HEK293 (cell line): ENCODE results near the gene SSH3.

ENCODE experiments used
- CTCF ChIA-PET: fragments of 350-600 bp; formaldehyde crosslinking; extraction: SDS; loops from one replicate; lab custom pipeline; 2021; ENCODE audit warnings: antibody characterized with exemption; lab: Yijun Ruan, JAX
- POLR2A ChIA-PET: fragments of 300-600 bp; formaldehyde crosslinking; extraction: SDS; loops from one replicate; lab custom pipeline; 2020; ENCODE audit warnings: antibody characterized with exemption, inconsistent platforms; lab: Yijun Ruan, JAX
- H3K27ac ChIP-seq: fragments of 200-500 bp; sonication (Bioruptor generic); 2 replicates; pipeline ENCODE4 v1.5.1; 2014; ENCODE audit warnings: low read depth, low read length, control low read depth, inconsistent platforms; ENCODE audit errors: extremely low read depth
- H3K36me3 ChIP-seq, 2 experiments: fragments of 200-500 bp in 1 of 2; sonication (Bioruptor generic) in 1 of 2; 1 replicate in 1 of 2; 2 replicates in 1 of 2; pipeline ENCODE4 v1.5.1; 2014 to 2017; ENCODE audit warnings: inconsistent platforms in 2 of 2, low read length in 2 of 2; ENCODE audit not compliant: control insufficient read depth in 2 of 2, insufficient read depth in 1 of 2
- H3K4me1 ChIP-seq: fragments of 200-500 bp; sonication (Bioruptor generic); 2 replicates; pipeline ENCODE4 v1.5.1; 2014; ENCODE audit warnings: mild to moderate bottlenecking, low read length, inconsistent platforms; ENCODE audit not compliant: control insufficient read depth, insufficient read depth
- H3K4me3 ChIP-seq: 2 replicates; pipeline ENCODE4 v1.5.1; 2011; ENCODE audit warnings: low read depth, mild to moderate bottlenecking, control low read depth, low read length, moderate library complexity
- H3K9me3 ChIP-seq: fragments of 200-500 bp; sonication (Bioruptor generic); 2 replicates; pipeline ENCODE4 v1.5.1; 2014; ENCODE audit warnings: low read depth, low read length, inconsistent platforms; ENCODE audit not compliant: control insufficient read depth, insufficient read depth
- BCL11B ChIP-seq: fragments of 450-650 bp; formaldehyde crosslinking; IDR thresholded peaks from 2 replicates; pipeline ENCODE4 v1.5.1; 2016; ENCODE audit warnings: low read depth, missing biosample characterization, missing genetic modification characterization
- GLI4 ChIP-seq: fragments of 450-650 bp; formaldehyde crosslinking; IDR thresholded peaks from 2 replicates; pipeline ENCODE4 v1.5.1; 2016; ENCODE audit warnings: missing biosample characterization, missing genetic modification characterization
- SP2 ChIP-seq: fragments of 450-650 bp; formaldehyde crosslinking; IDR thresholded peaks from 2 replicates; pipeline ENCODE4 v1.5.1; 2016; ENCODE audit warnings: missing biosample characterization, missing genetic modification characterization
- SP3 ChIP-seq: fragments of 450-650 bp; formaldehyde crosslinking; IDR thresholded peaks from 2 replicates; pipeline ENCODE4 v1.5.1; 2016; ENCODE audit warnings: missing biosample characterization, missing genetic modification characterization
- ZBTB48 ChIP-seq: fragments of 450-650 bp; formaldehyde crosslinking; IDR thresholded peaks from 2 replicates; pipeline ENCODE4 v1.5.1; 2016; ENCODE audit warnings: missing biosample characterization, missing genetic modification characterization
- ZNF112 ChIP-seq: fragments of 450-650 bp; formaldehyde crosslinking; IDR thresholded peaks from 2 replicates; pipeline ENCODE4 v1.5.0; 2017; ENCODE audit warnings: missing biosample characterization, missing genetic modification characterization
- ZNF146 ChIP-seq: fragments of 450-650 bp; formaldehyde crosslinking; IDR thresholded peaks from 2 replicates; pipeline ENCODE4 v1.5.1; 2016; ENCODE audit warnings: missing biosample characterization, missing genetic modification characterization
- ZNF175 ChIP-seq: fragments of 450-650 bp; formaldehyde crosslinking; IDR thresholded peaks from 2 replicates; pipeline ENCODE4 v1.5.1; 2016; ENCODE audit warnings: missing biosample characterization, missing genetic modification characterization
- ZNF19 ChIP-seq: fragments of 450-650 bp; formaldehyde crosslinking; IDR thresholded peaks from 2 replicates; pipeline ENCODE4; 2016; ENCODE audit warnings: missing biosample characterization, missing genetic modification characterization, low read depth
- ZNF433 ChIP-seq: fragments of 450-650 bp; formaldehyde crosslinking; IDR thresholded peaks from 2 replicates; pipeline ENCODE4 v1.5.1; 2016; ENCODE audit warnings: missing biosample characterization, missing genetic modification characterization, low read depth
- ZNF571 ChIP-seq: fragments of 450-650 bp; formaldehyde crosslinking; IDR thresholded peaks from 2 replicates; pipeline ENCODE4 v1.5.0; 2017; ENCODE audit warnings: missing biosample characterization, missing genetic modification characterization
- ZNF600 ChIP-seq: fragments of 450-650 bp; formaldehyde crosslinking; IDR thresholded peaks from 2 replicates; pipeline ENCODE4 v1.5.1; 2016; ENCODE audit warnings: missing biosample characterization, missing genetic modification characterization
- ZNF707 ChIP-seq: fragments of 450-650 bp; formaldehyde crosslinking; IDR thresholded peaks from 2 replicates; pipeline ENCODE4 v1.5.1; 2016; ENCODE audit warnings: missing biosample characterization, missing genetic modification characterization
- TF ChIP-seq, protein P1 (sequence below): fragments of 450-650 bp; formaldehyde crosslinking; optimal IDR thresholded peaks from 2 replicates; pipeline ENCODE3; 2016; ENCODE audit warnings: missing biosample characterization, mild to moderate bottlenecking, missing genetic modification characterization
- TF ChIP-seq, protein P2 (sequence below): fragments of 450-650 bp; formaldehyde crosslinking; conservative IDR thresholded peaks from 2 replicates; pipeline ENCODE4 v1.5.1; 2016; ENCODE audit warnings: low read depth, missing biosample characterization, missing genetic modification characterization

The SSH3 gene

DNA sequence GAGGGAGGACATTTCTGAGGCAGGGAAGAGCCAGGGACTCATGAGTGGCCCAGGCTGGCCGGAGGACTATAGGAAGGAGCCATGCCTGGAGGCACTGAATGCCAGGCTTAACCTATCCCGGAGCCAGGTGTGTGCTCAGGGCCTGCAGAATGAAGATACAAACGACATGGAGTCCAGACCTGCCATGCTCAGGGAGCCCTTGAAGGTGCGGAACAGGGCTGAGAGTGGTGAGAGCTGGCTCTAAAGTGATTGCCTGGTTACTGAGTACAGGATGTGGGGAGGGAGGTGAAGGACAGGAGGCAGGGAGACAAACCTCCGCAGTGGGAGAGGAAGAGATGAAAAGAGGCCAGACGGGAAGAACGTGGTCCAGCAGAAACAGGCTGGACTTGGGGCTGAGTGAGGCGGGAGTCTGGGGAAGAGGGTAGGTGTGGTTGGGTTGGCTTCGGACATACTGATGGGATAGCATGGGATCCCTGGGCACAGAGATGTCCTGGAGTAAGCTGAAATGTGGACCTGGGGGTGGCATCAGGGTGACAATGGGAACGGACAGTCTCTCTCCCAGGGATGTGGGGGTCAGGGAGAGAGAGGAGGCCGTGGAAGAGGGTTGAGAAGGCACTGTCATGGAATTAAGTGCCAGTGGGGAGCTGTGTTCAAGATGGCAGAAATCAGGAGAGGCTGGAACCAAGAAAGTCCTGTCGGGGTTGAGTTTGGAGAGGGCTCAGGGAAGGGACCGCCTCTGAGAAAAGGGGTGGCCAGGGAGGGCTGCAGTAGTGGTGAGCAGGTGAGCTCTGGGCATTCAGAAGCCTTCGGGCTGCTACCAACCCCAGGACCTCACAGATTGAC, 15.8 kb upstream of the SSH3 start:
- H3K36me3 ChIP-seq = peaks cover 0 to 72% of the 10 kb centered on the region in 2 experiments; a peak in 2 of 3 replicates
- no peaks in the 10 kb centered on the region for H3K4me1 ChIP-seq
- POLR2A ChIA-PET = interaction anchor here (0.7 to 3.0 kb wide), 7 partner anchors 10 to 67 kb away, joined by 3 to 26 read pairs (median 11); partner anchors contain the start of gene SSH3
- peak overlapping the region; percentile 93 for H3K27ac ChIP-seq
- TF ChIP-seq ZBTB48 (no peak), ZNF571 (tag by site-specific recombination) (no peak), GLI4 (tag by site-specific recombination) (0 out of 2 replicates have a peak, but pooled peaks have one; percentile 20), ZNF146 (tag by site-specific recombination) (no peak), ZNF112 (tag by site-specific recombination) (no peak), ZNF600 (peak; percentile 91), BCL11B (tag by site-specific recombination) (no peak), SP2 (peak; percentile 38), ZNF19 (no peak), SP3 (tag by site-specific recombination) (0 out of 2 replicates have a peak, but pooled peaks have one; percentile 33)
- TF ChIP-seq, protein P1, sequence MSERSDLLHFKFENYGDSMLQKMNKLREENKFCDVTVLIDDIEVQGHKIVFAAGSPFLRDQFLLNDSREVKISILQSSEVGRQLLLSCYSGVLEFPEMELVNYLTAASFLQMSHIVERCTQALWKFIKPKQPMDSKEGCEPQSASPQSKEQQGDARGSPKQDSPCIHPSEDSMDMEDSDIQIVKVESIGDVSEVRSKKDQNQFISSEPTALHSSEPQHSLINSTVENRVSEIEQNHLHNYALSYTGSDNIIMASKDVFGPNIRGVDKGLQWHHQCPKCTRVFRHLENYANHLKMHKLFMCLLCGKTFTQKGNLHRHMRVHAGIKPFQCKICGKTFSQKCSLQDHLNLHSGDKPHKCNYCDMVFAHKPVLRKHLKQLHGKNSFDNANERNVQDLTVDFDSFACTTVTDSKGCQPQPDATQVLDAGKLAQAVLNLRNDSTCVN (tag by site-specific recombination) = no peak
- H3K9me3 ChIP-seq = no peaks in the 10 kb centered on the region
- CTCF ChIA-PET = interaction anchor here (0.6 to 3.9 kb wide), 6 partner anchors 8 to 84 kb away, joined by 4 to 17 read pairs (median 4); no protein-coding TSS in a partner anchor
- H3K4me3 ChIP-seq = peak overlapping the region; percentile 81

DNA sequence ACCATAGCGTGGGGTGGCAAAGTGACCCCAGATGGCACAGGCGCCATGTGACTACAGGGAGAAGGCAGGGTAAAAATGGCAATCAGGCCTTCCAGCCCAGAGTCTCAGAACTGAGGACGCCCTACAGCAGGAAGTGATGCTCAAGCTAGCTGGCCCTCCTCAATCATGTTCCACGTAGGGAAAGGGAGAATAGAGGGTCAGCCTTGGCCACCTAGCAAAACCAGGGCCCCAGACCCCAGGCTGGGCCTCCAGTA, 15.2 kb upstream of the SSH3 start:
- H3K4me3 ChIP-seq = peak overlapping the region; percentile 81
- H3K9me3 ChIP-seq = no peaks in the 10 kb centered on the region
- POLR2A ChIA-PET = interaction anchor here (0.7 to 3.0 kb wide), 10 partner anchors 11 to 223 kb away, joined by 3 to 26 read pairs (median 4); partner anchors contain the start of genes RAD9A and SSH3
- TF ChIP-seq ZNF433 (tag by site-specific recombination) (no peak), ZNF175 (tag by site-specific recombination) (no peak), ZNF707 (tag by site-specific recombination) (no peak)
- TF ChIP-seq, protein P2, sequence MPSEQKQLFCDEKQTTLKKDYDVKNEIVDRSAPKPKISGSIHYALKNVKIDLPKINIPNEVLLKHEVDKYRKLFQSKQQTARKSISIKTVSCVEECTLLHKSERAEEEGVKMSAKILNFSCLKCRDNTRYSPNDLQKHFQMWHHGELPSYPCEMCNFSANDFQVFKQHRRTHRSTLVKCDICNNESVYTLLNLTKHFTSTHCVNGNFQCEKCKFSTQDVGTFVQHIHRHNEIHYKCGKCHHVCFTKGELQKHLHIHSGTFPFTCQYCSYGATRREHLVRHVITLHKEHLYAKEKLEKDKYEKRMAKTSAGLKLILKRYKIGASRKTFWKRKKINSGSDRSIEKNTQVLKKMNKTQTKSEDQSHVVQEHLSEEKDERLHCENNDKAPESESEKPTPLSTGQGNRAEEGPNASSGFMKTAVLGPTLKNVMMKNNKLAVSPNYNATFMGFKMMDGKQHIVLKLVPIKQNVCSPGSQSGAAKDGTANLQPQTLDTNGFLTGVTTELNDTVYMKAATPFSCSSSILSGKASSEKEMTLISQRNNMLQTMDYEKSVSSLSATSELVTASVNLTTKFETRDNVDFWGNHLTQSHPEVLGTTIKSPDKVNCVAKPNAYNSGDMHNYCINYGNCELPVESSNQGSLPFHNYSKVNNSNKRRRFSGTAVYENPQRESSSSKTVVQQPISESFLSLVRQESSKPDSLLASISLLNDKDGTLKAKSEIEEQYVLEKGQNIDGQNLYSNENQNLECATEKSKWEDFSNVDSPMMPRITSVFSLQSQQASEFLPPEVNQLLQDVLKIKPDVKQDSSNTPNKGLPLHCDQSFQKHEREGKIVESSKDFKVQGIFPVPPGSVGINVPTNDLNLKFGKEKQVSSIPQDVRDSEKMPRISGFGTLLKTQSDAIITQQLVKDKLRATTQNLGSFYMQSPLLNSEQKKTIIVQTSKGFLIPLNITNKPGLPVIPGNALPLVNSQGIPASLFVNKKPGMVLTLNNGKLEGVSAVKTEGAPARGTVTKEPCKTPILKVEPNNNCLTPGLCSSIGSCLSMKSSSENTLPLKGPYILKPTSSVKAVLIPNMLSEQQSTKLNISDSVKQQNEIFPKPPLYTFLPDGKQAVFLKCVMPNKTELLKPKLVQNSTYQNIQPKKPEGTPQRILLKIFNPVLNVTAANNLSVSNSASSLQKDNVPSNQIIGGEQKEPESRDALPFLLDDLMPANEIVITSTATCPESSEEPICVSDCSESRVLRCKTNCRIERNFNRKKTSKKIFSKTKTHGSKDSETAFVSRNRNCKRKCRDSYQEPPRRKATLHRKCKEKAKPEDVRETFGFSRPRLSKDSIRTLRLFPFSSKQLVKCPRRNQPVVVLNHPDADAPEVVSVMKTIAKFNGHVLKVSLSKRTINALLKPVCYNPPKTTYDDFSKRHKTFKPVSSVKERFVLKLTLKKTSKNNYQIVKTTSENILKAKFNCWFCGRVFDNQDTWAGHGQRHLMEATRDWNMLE = peak; percentile 57; the same call in 1 of the 2 replicates
- H3K36me3 ChIP-seq = peaks cover 0 to 72% of the 10 kb centered on the region in 2 experiments; a peak in 2 of 3 replicates
- H3K4me1 ChIP-seq = no peaks in the 10 kb centered on the region
- H3K27ac ChIP-seq = peak overlapping the region; percentile 93
- CTCF ChIA-PET = interaction anchor here (0.6 to 3.9 kb wide), 6 partner anchors 9 to 83 kb away, joined by 4 to 17 read pairs (median 4); no protein-coding TSS in a partner anchor
